Dendritic cell treated with granulocyte-macrophage colony-stimulating factor and Interleukin-4, amounts not matched to agents 40 ng/mL and 50 ng/mL, for 4 days (primary cell): ENCODE measurements around the gene PLEKHM3.

Experiments used
- H3K27ac Mint-ChIP-seq: one replicate; pipeline ENCODE4 v1.8.0; 2022; ENCODE audit warnings: mild to moderate bottlenecking, mixed read lengths
- H3K27me3 Mint-ChIP-seq: one replicate; pipeline ENCODE4 v1.8.0; 2022; ENCODE audit warnings: mild to moderate bottlenecking, mixed read lengths
- H3K36me3 Mint-ChIP-seq: one replicate; pipeline ENCODE4 v1.8.0; 2022; ENCODE audit warnings: low read depth, mixed read lengths
- H3K4me1 Mint-ChIP-seq: one replicate; pipeline ENCODE4 v1.8.0; 2022; ENCODE audit warnings: low read depth, mixed read lengths
- H3K4me3 Mint-ChIP-seq: one replicate; pipeline ENCODE4 v1.8.0; 2022; ENCODE audit warnings: mild to moderate bottlenecking, moderate library complexity, mixed read lengths
- H3K9me3 Mint-ChIP-seq: one replicate; pipeline ENCODE4 v1.8.0; 2022; ENCODE audit warnings: mixed read lengths
- intact Hi-C: fragments of 100-400 bp; cut with micrococcal nuclease; formaldehyde crosslinking; loops from one replicate; pipeline ENCODE4 v1.15.0; 2022

The PLEKHM3 gene

DNA sequence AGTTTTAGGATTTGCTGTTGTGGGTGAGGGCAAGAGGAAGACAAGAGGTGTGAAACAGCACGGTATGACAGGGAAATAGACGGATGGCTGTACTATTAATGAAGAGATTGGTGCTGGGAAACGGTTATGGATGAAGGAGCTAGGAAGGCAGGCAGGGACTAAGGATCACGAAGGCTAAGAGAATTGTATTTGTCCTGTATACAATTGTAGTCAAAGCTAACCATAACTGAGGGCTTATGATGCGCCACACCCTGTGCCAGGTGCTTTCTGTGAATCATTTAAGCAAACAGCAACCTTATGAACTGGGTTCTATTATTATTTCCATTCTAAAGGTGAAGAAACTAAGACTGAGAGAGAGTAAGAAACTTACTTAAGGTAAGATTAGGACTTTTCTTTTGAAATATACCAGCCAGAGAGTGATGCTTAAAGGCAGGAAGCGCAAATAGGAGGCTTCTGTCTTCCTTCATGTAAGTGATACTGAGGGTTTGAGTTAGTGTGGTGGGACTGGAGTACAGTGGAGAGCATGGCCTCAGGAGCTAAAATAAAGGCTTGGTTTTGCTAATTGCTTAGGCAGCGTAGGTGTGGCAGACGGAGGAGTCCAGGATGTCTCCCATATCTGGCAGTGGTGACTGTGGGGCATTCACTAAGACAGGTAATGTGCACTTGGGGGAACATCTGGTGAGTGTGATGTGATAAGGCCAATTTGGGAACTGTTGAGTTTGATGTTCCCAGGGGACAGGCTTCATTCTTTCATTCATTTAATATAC is 85.8 kb downstream of the PLEKHM3 start:
- Mint-ChIP-seq H3K4me1 (no peaks in the 10 kb centered on the region), H3K36me3 (peaks cover 22% of the 10 kb centered on the region), H3K4me3 (no peak overlapping the region), H3K9me3 (no peaks in the 10 kb centered on the region), H3K27ac (no peak overlapping the region), H3K27me3 (no peaks in the 10 kb centered on the region)
- intact Hi-C loops: no loop called here

DNA sequence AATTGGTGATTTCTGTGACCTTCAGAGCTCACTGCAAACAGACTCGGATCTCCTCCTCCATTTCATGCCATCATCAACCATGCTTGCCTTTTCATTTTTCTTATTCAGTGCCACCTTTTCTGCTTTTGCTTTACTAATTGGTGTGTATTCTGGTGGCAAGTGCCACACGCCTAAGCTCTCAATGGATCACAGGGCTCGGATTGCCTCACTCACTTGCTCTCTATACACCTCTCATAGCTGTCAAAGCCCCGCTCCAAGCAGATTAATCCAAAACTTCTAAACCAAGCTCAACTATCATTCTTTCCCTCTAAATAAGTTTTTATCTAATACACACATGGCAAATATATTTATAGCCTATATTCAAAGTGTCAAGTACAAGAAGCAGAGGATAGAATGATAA is 86.4 kb downstream of the PLEKHM3 start:
- Mint-ChIP-seq H3K9me3 (no peaks in the 10 kb centered on the region), H3K4me3 (no peak overlapping the region), H3K4me1 (no peaks in the 10 kb centered on the region), H3K27ac (no peak overlapping the region), H3K27me3 (no peaks in the 10 kb centered on the region), H3K36me3 (peaks cover 15% of the 10 kb centered on the region)
- intact Hi-C loops: no loop called here

DNA sequence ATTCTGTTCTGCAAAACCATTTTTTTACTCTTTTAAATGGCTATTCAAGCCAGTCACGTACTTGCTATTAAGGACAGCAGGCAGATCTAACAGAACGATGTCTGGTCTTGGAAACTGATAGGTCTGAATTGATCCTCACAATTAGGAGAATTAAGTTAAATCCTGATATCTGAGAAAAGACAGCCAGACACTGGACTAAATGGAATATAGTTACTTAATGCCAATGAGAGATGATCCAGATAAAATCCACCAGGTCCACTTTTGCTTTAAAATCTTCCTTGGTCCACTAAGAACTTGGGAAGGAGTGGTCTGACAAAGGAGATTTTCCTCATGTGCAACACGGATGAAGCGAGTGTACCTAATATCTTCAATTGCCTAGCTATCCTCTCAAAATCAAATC is 86.9 kb downstream of the PLEKHM3 start:
- Mint-ChIP-seq H3K9me3 (no peaks in the 10 kb centered on the region), H3K4me3 (no peak overlapping the region), H3K36me3 (peaks cover 12% of the 10 kb centered on the region), H3K4me1 (no peaks in the 10 kb centered on the region), H3K27ac (no peak overlapping the region), H3K27me3 (no peaks in the 10 kb centered on the region)
- intact Hi-C loops: no loop called here

DNA sequence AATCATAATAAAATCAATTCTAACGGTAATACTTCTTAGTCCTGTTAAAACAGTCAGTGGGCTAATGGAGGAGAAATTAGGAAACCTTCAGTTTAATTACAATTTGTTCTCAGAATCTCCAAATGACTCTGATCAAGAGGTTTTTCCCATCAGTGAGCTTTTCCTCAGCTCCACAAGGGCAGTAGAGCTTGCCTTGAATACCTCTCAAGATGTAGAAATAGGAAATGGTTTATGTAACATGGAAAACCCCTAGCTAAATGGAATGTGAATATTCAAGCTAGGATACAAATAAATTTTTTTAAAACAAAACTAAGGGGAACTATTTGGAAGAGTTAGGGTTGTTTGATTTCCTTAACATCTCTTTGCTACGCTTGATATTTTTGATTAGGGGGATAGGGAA is 87.5 kb downstream of the PLEKHM3 start:
- Mint-ChIP-seq H3K27ac (no peak overlapping the region), H3K4me3 (no peak overlapping the region), H3K9me3 (no peaks in the 10 kb centered on the region), H3K4me1 (no peaks in the 10 kb centered on the region), H3K27me3 (no peaks in the 10 kb centered on the region), H3K36me3 (peaks cover 10% of the 10 kb centered on the region)
- intact Hi-C loops: no loop called here

DNA sequence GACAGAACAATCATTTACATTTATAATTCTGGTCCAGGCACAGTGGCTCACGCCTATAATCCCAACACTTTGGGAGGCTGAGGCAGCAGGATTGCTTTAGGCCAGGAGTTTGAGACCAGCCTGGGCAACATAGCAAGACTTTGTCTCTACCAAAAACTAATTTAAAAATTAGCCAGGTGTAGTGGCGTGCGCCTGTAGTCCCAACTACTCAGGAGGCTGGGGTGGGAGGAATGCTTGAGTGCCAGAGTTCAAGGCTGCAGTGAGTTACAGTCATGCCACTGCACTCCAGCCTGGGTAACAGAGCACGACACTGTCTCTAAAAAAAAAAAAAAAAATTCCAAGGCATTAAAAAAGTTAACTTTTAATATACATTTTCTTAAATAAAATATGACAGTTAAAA is 88.1 kb downstream of the PLEKHM3 start:
- H3K36me3 Mint-ChIP-seq: peaks cover 5% of the 10 kb centered on the region
- no peaks in the 10 kb centered on the region for H3K4me1 Mint-ChIP-seq
- no peak overlapping the region for H3K4me3 Mint-ChIP-seq
- H3K27ac Mint-ChIP-seq: no peak overlapping the region
- intact Hi-C loops: no loop called here
- no peaks in the 10 kb centered on the region for H3K27me3 Mint-ChIP-seq
- no peaks in the 10 kb centered on the region for H3K9me3 Mint-ChIP-seq

DNA sequence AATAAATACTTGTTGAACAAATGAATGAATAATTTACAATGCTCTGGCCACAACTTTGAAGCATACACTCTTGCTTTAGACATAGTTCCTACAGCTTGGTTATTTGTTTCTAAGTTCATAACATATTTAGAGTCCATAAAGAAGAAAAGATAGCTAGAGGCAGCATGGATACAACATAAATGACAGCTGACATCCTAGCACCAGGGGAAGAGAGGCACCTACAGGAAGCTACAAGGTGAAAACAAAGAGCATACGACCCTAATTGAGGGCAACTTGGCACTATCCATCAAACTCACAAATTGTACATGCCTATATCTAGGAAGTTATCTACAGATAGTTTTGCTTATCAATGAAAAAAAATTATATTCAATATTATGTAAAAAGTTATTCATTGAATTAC is 88.9 kb downstream of the PLEKHM3 start:
- intact Hi-C loops: no loop called here
- no peak overlapping the region for H3K4me3 Mint-ChIP-seq

DNA sequence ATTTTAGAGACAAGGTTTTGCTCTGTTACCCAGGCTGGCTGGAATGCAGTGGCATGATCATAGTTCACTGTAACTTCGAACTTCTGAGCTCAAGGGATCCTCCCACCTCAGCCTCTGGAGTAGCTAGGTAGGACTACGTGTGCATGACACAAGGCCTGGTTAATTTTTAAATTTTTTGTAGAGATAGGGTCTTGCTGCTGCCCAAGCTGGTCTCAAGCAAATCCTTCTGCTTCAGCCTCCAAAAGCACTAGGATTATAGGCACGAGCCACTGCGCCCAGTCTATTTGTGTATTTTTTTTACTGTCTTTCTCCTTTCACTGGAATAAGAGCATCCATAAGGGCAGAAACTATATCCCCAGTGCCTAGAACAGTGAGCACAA is 89.3 kb downstream of the PLEKHM3 start:
- no peak overlapping the region for H3K4me3 Mint-ChIP-seq
- H3K4me1 Mint-ChIP-seq: no peaks in the 10 kb centered on the region
- H3K36me3 Mint-ChIP-seq: peaks cover 3% of the 10 kb centered on the region
- intact Hi-C loops: no loop called here
- H3K27me3 Mint-ChIP-seq: no peaks in the 10 kb centered on the region
- H3K9me3 Mint-ChIP-seq: no peaks in the 10 kb centered on the region
- H3K27ac Mint-ChIP-seq: no peak overlapping the region

More for the DNA sequence above, 88.9 kb downstream of the PLEKHM3 start:
- Mint-ChIP-seq H3K27me3 (no peaks in the 10 kb centered on the region), H3K36me3 (no peaks in the 10 kb centered on the region), H3K9me3 (no peaks in the 10 kb centered on the region), H3K4me1 (no peaks in the 10 kb centered on the region), H3K27ac (no peak overlapping the region)

DNA sequence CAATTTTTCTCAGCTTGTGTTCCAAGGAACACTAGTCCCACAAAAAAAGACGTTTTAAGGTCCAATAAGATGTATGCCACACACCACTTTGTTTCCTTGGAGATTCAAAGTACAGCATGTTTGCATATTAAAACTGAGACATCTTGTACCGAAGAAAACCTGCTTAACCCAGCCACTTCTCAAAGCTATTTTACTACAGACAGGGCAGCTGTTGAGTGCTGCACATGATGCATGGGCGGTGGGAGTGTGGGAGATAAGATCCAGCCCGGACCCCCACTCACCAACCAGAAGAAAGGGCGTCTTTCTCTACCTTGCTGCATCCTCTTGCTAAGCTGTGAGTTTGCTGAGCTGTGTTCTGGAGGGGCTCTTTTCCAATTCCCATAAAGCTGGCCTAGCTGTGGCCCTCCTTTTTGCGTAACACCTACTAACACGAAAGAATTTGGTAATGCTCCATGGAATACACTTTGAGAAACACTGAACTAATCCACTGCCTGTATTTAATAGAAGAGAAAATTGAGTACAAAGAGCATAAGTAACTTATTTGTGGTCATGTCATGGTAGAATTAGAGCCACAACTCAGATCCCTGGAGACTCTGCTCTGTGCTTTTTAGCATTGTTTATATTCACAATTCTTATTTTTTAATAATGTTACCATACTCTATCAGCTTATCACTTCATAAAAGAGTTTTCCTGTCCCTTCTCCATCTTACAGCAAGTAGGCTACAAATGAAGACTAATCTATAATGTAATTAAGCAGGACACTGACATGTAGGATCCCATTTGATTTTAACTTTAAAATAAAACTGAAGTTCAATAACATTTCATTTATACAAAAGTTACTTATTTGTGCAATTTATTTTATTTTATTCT is 90.0 kb downstream of the PLEKHM3 start:
- H3K36me3 Mint-ChIP-seq: peaks cover 9% of the 10 kb centered on the region
- H3K4me3 Mint-ChIP-seq: no peak overlapping the region
- H3K27ac Mint-ChIP-seq: no peak overlapping the region
- no peaks in the 10 kb centered on the region for H3K4me1 Mint-ChIP-seq
- no peaks in the 10 kb centered on the region for H3K27me3 Mint-ChIP-seq
- intact Hi-C loops: no loop called here
- H3K9me3 Mint-ChIP-seq: no peaks in the 10 kb centered on the region

DNA sequence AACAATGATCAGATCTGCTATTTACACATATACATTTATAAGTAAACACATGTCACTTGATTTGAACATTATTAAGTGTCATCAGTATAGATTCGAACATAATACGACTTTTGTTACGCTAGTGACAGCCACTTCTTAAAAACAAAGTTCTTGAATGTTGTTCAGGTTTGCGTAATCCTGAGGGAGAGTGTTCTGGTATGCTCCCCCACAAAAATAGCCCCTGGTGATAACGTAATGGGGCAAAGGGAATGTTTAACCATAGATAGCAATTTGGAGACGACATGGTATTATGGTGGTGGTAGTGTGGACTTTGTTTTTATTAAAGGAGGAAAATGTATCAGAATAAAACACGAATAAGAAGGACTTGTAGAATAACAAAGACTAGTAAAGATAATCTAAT is 90.6 kb downstream of the PLEKHM3 start:
- H3K9me3 Mint-ChIP-seq: no peaks in the 10 kb centered on the region
- intact Hi-C loops: no loop called here
- H3K27me3 Mint-ChIP-seq: no peaks in the 10 kb centered on the region
- H3K36me3 Mint-ChIP-seq: peaks cover 14% of the 10 kb centered on the region
- no peak overlapping the region for H3K27ac Mint-ChIP-seq
- H3K4me3 Mint-ChIP-seq: no peak overlapping the region
- H3K4me1 Mint-ChIP-seq: no peaks in the 10 kb centered on the region

DNA sequence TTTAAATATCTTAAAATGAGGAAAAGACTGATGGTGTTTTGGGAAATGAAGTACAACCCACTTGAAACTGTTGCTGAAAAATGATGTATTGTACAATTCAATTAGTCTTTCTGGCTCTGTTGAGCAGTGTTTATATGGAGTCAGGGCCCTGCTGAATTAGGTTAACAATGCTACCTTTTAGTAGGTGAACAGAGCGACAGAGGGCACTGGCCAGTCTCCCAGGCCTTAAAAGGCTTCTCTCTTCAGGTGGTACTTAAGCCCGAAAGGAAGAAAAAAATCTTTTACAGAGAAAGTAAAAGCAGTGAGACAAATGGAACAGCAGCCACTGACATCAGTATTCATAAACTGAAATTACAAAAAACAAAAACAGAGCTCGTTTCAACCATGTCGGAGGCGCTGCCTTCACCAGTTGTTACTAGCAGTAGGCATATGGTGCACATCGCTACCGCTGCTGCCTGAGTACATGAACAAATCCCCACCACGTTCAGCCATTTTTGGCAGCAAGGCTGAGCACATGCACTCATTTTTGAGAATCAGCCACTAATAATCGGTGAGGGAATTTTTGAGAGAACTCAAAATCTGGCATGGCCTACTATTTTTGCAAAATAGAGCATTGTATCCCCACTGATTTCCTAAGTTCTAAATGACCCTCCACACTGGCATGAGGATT is 91.8 kb downstream of the PLEKHM3 start:
- peaks cover 14% of the 10 kb centered on the region for H3K36me3 Mint-ChIP-seq
- intact Hi-C loops: no loop called here
- no peak overlapping the region for H3K4me3 Mint-ChIP-seq
- H3K9me3 Mint-ChIP-seq: no peaks in the 10 kb centered on the region
- H3K4me1 Mint-ChIP-seq: no peaks in the 10 kb centered on the region
- no peak overlapping the region for H3K27ac Mint-ChIP-seq
- no peaks in the 10 kb centered on the region for H3K27me3 Mint-ChIP-seq

DNA sequence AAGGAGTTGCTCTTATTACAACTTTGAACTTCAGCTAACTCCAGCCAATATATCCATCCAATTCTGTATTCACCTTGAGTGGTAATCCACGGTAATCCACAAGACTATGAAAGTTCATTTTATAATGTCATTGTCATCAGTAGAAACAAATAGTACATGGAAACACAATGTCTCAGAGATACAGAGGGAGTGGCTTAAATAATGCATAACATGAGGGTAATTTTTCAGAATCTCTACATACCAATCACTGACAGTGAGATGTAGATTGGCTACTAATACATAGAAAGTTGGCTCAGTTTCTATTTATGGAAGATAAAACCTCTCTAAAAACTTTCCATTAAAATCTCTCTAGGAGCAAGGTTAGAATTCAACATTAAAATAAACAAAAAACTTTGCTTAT is 93.2 kb downstream of the PLEKHM3 start:
- no peak overlapping the region for H3K27ac Mint-ChIP-seq
- intact Hi-C loops: no loop called here
- no peaks in the 10 kb centered on the region for H3K9me3 Mint-ChIP-seq
- no peaks in the 10 kb centered on the region for H3K4me1 Mint-ChIP-seq
- no peak overlapping the region for H3K4me3 Mint-ChIP-seq
- no peaks in the 10 kb centered on the region for H3K27me3 Mint-ChIP-seq
- peaks cover 14% of the 10 kb centered on the region for H3K36me3 Mint-ChIP-seq

DNA sequence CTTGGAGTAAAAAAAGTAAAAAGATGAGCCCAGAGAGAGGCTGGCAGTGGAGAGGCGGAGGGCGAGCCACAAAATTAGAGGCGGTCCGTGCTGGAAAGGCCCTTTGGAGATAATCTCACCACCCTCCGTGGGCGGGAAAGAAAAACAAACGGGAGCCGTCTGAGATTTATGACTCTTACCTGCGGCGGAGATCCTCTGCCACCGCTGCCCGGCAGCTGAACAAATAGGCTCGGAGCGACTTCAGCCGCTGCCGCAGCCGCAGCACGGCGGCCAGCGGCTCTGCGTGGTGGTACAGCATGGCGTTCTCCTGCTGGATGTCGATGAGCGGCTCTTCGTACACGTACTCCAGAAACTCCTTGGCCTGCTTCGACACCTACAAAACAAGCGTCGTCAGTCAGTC is 94.6 kb downstream of the PLEKHM3 start:
- intact Hi-C loops: no loop called here
- peaks cover 15% of the 10 kb centered on the region for H3K36me3 Mint-ChIP-seq

DNA sequence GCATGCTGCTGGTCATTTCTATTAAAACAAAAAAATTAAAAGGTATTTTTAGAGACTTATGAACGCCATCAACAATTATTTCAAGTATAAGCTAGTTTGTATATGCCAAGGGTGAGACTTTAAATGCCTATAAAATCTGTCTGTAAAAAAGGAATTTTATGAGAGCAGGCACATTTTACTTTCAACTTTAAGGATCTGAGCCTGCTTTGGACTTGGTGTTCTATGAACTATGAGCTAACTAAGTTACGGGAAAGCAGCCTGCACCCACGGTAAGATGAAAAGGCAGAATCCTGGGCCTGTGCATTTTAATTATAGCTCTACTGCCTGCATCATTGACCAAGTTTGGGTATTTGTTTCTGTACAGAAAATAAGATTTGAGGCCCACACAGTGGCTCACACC is 95.4 kb downstream of the PLEKHM3 start:
- H3K4me3 Mint-ChIP-seq: no peak overlapping the region
- no peaks in the 10 kb centered on the region for H3K9me3 Mint-ChIP-seq

More for the DNA sequence above, 94.6 kb downstream of the PLEKHM3 start:
- H3K9me3 Mint-ChIP-seq: no peaks in the 10 kb centered on the region
- no peak overlapping the region for H3K4me3 Mint-ChIP-seq
- no peak overlapping the region for H3K27ac Mint-ChIP-seq
- peaks cover 5% of the 10 kb centered on the region for H3K4me1 Mint-ChIP-seq
- no peaks in the 10 kb centered on the region for H3K27me3 Mint-ChIP-seq

DNA sequence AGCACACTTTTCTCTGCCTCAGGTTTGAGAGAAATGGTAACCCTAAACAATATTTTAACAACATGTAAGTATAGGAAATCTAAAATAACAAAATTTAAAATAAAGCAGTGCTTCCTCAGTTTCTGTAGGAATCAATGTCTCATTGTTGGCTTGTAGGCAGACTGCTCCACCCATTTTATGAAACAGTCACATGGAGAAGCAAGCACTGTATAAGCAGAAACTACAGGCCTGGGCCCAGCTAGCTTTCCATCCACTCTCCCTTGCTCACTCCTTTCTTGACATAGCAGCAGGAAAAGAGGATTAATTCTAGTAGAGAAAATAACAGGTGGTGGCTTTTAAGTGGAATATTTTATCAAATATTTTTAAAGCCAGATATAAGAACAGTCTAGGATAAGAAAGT is 97.2 kb downstream of the PLEKHM3 start:
- Mint-ChIP-seq H3K9me3 (no peaks in the 10 kb centered on the region), H3K27me3 (no peaks in the 10 kb centered on the region), H3K4me3 (no peak overlapping the region), H3K36me3 (peaks cover 38% of the 10 kb centered on the region), H3K27ac (no peak overlapping the region), H3K4me1 (peaks cover 5% of the 10 kb centered on the region)
- intact Hi-C loops: no loop called here

More for the DNA sequence above, 95.4 kb downstream of the PLEKHM3 start:
- Mint-ChIP-seq H3K4me1 (peaks cover 5% of the 10 kb centered on the region), H3K36me3 (peaks cover 24% of the 10 kb centered on the region), H3K27me3 (no peaks in the 10 kb centered on the region), H3K27ac (no peak overlapping the region)
- intact Hi-C loops: no loop called here
